ENCODE data around the gene ATL1. TPM values are rescaled to one million over a fixed set of nuclear protein-coding genes. Genes with fewer than 3 reads are reported as not detected.

The ATL1 gene
- total RNA-seq, 2 experiments from 2014 or later, result 1.5 TPM

DNA sequence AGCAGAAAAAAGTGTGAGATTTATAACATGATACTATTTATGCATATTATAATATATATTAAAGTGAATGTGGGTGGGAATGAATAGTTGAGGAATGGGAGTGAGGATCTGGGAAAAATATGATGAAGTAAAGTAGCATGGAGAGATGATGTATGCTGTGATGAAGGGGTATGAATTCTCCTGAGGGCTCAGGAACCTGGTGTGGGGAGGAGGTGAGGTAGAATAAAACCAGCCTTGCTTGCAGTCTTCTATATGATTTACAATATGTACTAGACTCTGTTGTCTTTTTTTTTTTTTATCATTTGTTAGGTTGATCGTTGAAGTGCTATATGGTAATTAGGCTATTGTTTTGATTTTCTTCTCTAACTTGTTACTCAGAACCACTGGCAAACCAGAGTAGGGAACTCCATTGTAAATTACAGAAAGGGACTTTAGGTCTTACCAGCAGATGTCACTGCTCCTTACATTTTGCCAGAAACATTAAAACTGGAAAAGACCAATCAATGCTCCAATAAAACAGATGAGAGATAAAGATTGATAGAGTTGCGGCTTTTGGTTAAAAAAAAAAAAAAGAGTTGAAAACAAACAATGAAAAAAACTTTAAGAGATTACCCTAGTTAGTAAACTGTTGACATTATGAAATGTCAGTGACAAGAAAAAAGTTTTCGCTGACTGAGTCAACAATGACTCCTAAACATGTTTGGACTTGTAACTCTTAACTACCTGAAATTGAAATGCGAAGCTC, 39.9 kb downstream of the ATL1 start:
- ATAC-seq (ENCODE audit: low read depth), result no peak
- Mint-ChIP-seq H3K27ac (no peak overlapping the region), H3K4me3 (no peak overlapping the region)

DNA sequence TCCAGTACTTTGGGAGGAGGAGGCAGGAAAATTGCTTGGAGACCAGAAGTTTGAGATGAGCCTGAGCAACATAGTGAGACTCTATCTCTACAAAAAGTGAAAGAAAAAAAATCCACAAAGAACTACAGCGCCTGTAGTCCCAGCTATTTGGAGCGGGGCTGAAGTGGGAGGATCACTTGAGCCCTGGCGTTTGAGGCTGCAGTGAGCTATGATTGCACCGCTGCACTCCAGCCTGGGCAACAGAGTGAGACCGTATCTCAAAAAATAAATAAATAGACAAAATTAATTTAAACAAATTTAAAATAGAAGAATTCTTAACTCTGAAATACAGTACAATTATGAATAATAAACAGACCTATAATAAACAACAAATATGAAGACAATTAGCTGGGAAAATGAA, 40.9 kb downstream of the ATL1 start:
- no peak overlapping the region for H3K27ac Mint-ChIP-seq
- H3K36me3 Mint-ChIP-seq, result no peaks in the 10 kb centered on the region
- ATAC-seq (ENCODE audit: low read depth) (no peak), DNase-seq (no peak)
- POLR2A ChIA-PET, result no interaction called here
- no peaks in the 10 kb centered on the region for H3K27me3 Mint-ChIP-seq
- peaks cover 2% of the 10 kb centered on the region for H3K4me1 Mint-ChIP-seq
- no peaks in the 10 kb centered on the region for H3K9me3 Mint-ChIP-seq
- H3K4me3 Mint-ChIP-seq, result no peak overlapping the region

More for the DNA sequence above, 39.9 kb downstream of the ATL1 start:
- Mint-ChIP-seq H3K4me1 (peaks cover 2% of the 10 kb centered on the region), H3K36me3 (no peaks in the 10 kb centered on the region), H3K9me3 (no peaks in the 10 kb centered on the region), H3K27me3 (no peaks in the 10 kb centered on the region)
- DNase-seq, result no peak
- POLR2A ChIA-PET, result no interaction called here

- POLR2A ChIA-PET, result no interaction called here
- no peak overlapping the region for H3K4me3 Mint-ChIP-seq
- no peak for DNase-seq
- H3K36me3 Mint-ChIP-seq, result no peaks in the 10 kb centered on the region
- ATAC-seq (ENCODE audit: low read depth), result no peak
- H3K9me3 Mint-ChIP-seq, result no peaks in the 10 kb centered on the region
- no peaks in the 10 kb centered on the region for H3K27me3 Mint-ChIP-seq
- peaks cover 2% of the 10 kb centered on the region for H3K4me1 Mint-ChIP-seq
- H3K27ac Mint-ChIP-seq, result no peak overlapping the region
These were observed 41.4 kb downstream of the ATL1 start for GRCh38 chr14:50601394-50601793.

- POLR2A ChIA-PET, result no interaction called here
- no peaks in the 10 kb centered on the region for H3K36me3 Mint-ChIP-seq
- no peak for DNase-seq
- H3K4me1 Mint-ChIP-seq, result peaks cover 2% of the 10 kb centered on the region
- H3K27me3 Mint-ChIP-seq, result peaks cover 3% of the 10 kb centered on the region
- H3K27ac Mint-ChIP-seq, result no peak overlapping the region
- H3K9me3 Mint-ChIP-seq, result no peaks in the 10 kb centered on the region
- ATAC-seq (ENCODE audit: low read depth), result no peak
- H3K4me3 Mint-ChIP-seq, result no peak overlapping the region
These were observed 42.1 kb downstream of the ATL1 start for GRCh38 chr14:50602035-50602434.

DNA sequence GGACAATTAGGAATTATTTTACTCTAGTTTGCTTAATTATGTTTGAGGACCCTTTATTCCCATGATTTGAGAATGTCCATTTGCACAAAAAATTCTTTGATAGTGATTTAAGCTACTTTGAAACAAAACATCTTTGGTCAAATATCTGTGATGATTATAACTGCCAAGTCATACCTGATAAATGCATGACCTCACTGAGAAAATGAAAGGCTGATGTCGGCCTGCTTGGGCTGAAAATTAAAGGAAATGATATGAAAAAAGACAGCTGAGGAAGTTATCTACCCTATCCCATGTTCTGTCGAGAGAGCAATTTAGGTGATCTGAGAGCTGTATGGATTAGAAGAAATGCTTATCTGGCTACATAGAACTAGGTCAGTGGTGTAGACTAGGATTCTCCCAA, 43.6 kb downstream of the ATL1 start:
- Mint-ChIP-seq H3K4me1 (peaks cover 3% of the 10 kb centered on the region), H3K4me3 (no peak overlapping the region), H3K9me3 (no peaks in the 10 kb centered on the region), H3K27me3 (peaks cover 3% of the 10 kb centered on the region), H3K36me3 (no peaks in the 10 kb centered on the region), H3K27ac (no peak overlapping the region)
- ATAC-seq (ENCODE audit: low read depth), result no peak
- POLR2A ChIA-PET, result no interaction called here
- no peak for DNase-seq

DNA sequence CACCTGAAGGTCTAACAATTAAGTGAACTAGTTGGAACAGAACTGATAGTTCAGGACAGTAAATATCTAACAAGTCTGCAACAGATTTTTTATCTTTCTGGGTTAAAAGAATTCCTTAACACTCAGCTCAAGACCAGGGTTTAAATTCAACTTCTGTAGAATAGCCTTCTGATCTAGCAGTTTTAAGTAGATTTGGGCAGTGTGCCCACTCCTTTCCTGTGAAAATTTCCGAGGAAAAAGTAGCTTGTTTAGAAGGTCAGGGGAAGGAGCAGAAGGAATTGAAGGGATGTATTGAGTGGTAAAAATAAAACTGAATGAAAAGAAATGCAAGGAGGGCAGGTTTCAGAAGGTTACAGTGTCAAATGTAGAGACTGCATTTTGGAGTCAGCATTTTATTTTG, 45.8 kb downstream of the ATL1 start:
- no peak for DNase-seq
- H3K36me3 Mint-ChIP-seq, result no peaks in the 10 kb centered on the region
- H3K4me3 Mint-ChIP-seq, result no peak overlapping the region
- H3K4me1 Mint-ChIP-seq, result peaks cover 1% of the 10 kb centered on the region
- H3K27me3 Mint-ChIP-seq, result peaks cover 3% of the 10 kb centered on the region
- no peak overlapping the region for H3K27ac Mint-ChIP-seq
- POLR2A ChIA-PET, result no interaction called here
- no peaks in the 10 kb centered on the region for H3K9me3 Mint-ChIP-seq
- no peak for ATAC-seq (ENCODE audit: low read depth)

DNA sequence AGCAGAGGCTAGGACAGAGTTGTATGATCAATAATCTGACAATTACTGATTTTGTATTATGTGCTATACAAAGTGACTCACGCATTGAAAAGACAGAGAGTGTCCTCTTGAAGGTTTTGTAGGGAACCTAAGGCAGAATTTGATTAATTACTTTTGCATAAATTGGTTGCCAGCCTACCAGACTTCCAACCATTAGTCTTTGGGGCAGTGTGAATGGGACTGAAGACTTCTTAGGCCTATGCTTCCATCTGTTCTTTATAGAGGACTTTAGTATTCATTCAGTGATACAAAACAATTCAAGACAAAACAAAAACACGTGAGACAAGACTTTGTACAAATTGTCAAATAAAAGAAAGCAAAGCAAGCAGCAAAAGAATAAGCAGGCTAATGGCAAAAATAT, 46.5 kb downstream of the ATL1 start:
- peaks cover 1% of the 10 kb centered on the region for H3K4me1 Mint-ChIP-seq
- POLR2A ChIA-PET, result interaction anchor here (0.5 kb wide), 1 partner anchor 140 kb away, joined by 3 read pairs; no protein-coding TSS in a partner anchor
- H3K9me3 Mint-ChIP-seq, result no peaks in the 10 kb centered on the region

DNA sequence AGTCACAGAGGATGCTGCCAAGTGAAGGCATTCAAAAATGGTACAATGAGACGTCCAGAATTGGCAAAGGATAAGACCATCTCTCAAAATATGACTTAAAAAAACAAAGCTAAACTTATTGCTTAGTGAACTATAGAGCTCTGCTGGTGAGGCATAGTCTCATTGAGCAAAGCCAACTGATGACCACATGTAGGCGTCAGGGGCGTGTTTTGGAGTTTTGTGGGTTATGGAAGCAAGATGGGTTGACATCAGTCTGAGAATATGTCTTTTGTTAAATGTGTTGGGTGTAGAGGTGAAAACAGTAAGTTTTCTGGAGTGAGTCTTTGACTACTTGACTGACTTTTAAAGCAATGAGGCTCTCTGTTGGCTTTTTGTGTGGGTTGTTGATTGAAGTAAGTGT, 47.2 kb downstream of the ATL1 start:
- no peak for ATAC-seq (ENCODE audit: low read depth)
- DNase-seq, result no peak
- peaks cover 3% of the 10 kb centered on the region for H3K27me3 Mint-ChIP-seq

More for the DNA sequence above, 46.5 kb downstream of the ATL1 start:
- H3K27ac Mint-ChIP-seq, result no peak overlapping the region
- H3K36me3 Mint-ChIP-seq, result no peaks in the 10 kb centered on the region
- ATAC-seq (ENCODE audit: low read depth) (no peak), DNase-seq (no peak)
- H3K27me3 Mint-ChIP-seq, result peaks cover 3% of the 10 kb centered on the region
- no peak overlapping the region for H3K4me3 Mint-ChIP-seq

DNA sequence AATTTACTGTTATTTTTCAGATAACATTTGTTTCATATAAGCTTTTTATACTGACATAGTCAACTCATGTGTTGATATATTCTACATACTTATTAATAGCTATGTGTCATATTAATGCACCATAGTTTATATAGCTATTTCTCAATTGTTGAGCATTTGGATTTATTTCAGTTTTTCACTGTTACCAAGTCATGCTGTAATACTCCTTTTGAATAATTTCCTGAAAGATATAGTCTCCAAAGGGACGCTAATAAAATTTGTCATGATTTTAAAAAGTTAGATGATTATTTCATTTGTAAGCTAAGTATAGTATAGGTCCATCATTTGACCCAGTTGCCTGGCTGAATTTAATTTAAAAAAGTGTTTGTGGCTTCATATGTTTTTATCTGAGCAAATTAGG, 47.8 kb downstream of the ATL1 start:
- DNase-seq (no peak), ATAC-seq (ENCODE audit: low read depth) (no peak)
- Mint-ChIP-seq H3K27ac (no peak overlapping the region), H3K36me3 (no peaks in the 10 kb centered on the region), H3K27me3 (peaks cover 3% of the 10 kb centered on the region), H3K4me1 (peaks cover 1% of the 10 kb centered on the region), H3K9me3 (no peaks in the 10 kb centered on the region), H3K4me3 (no peak overlapping the region)
- POLR2A ChIA-PET, result no interaction called here

More for the DNA sequence above, 47.2 kb downstream of the ATL1 start:
- POLR2A ChIA-PET, result interaction anchor here (0.5 kb wide), 1 partner anchor 139 kb away, joined by 3 read pairs; no protein-coding TSS in a partner anchor
- Mint-ChIP-seq H3K4me3 (no peak overlapping the region), H3K27ac (no peak overlapping the region), H3K9me3 (no peaks in the 10 kb centered on the region), H3K36me3 (no peaks in the 10 kb centered on the region), H3K4me1 (peaks cover 1% of the 10 kb centered on the region)

- Mint-ChIP-seq H3K4me3 (no peak overlapping the region), H3K27ac (no peak overlapping the region), H3K27me3 (peaks cover 3% of the 10 kb centered on the region), H3K4me1 (peaks cover 1% of the 10 kb centered on the region), H3K9me3 (no peaks in the 10 kb centered on the region), H3K36me3 (no peaks in the 10 kb centered on the region)
- ATAC-seq (ENCODE audit: low read depth), result no peak
- no peak for DNase-seq
- POLR2A ChIA-PET, result no interaction called here
These were observed 48.4 kb downstream of the ATL1 start for GRCh38 chr14:50608302-50608851.

- Mint-ChIP-seq H3K36me3 (no peaks in the 10 kb centered on the region), H3K27ac (no peak overlapping the region), H3K27me3 (peaks cover 3% of the 10 kb centered on the region), H3K9me3 (no peaks in the 10 kb centered on the region), H3K4me3 (no peak overlapping the region), H3K4me1 (peaks cover 1% of the 10 kb centered on the region)
- no peak for ATAC-seq (ENCODE audit: low read depth)
- DNase-seq, result no peak
- POLR2A ChIA-PET, result no interaction called here
These were observed 50.5 kb downstream of the ATL1 start for GRCh38 chr14:50610465-50610864.

DNA sequence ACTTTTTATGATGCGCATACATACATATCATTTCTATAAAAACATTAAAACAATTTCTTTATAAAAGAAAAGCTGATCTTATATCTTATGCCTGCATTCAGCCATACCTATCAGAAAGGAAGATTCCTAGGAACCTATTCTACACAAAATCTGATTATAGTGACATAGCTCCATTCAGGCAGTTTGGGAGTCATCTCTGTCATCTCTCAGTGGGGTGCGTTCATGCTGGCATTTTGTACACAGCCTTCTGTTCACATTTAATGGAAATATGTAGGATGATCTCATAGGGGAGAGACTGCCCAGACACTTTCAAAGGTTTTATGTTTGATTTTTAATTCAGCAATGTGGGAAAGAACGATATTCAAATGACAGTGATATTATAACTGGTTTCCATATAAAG, 52.9 kb downstream of the ATL1 start:
- no peaks in the 10 kb centered on the region for H3K36me3 Mint-ChIP-seq
- no peaks in the 10 kb centered on the region for H3K4me1 Mint-ChIP-seq
- POLR2A ChIA-PET, result no interaction called here
- no peaks in the 10 kb centered on the region for H3K27me3 Mint-ChIP-seq
- H3K4me3 Mint-ChIP-seq, result no peak overlapping the region
- DNase-seq, result no peak
- H3K9me3 Mint-ChIP-seq, result no peaks in the 10 kb centered on the region
- H3K27ac Mint-ChIP-seq, result no peak overlapping the region
- ATAC-seq (ENCODE audit: low read depth), result no peak

DNA sequence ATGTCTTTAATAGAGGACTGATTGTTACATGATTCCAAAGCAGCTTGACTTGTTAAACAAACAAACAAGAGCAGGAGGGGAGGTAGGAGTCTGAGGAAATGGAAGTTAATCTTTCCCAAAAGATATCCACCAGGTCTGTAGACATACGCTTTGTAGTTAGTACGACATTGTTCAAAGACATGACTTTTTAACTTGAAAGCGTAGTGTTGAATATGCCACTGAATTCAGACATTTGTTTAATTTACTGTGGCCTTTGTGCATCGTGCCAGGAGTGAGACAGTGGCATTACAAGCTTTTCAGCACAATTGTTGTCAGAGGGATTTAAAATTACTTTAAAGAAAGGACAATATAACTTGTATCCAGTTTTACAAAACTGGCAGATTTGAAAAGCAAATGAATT, 55.1 kb downstream of the ATL1 start:
- no peaks in the 10 kb centered on the region for H3K27me3 Mint-ChIP-seq
- H3K9me3 Mint-ChIP-seq, result no peaks in the 10 kb centered on the region
- H3K4me1 Mint-ChIP-seq, result no peaks in the 10 kb centered on the region
- ATAC-seq (ENCODE audit: low read depth) (no peak), DNase-seq (no peak)
- POLR2A ChIA-PET, result no interaction called here
- no peaks in the 10 kb centered on the region for H3K36me3 Mint-ChIP-seq
- no peak overlapping the region for H3K4me3 Mint-ChIP-seq
- H3K27ac Mint-ChIP-seq, result no peak overlapping the region

GRCh38 chr14:50615552-50615951, 55.6 kb downstream of the ATL1 start:
- ATAC-seq (ENCODE audit: low read depth), result no peak

More at GRCh38 chr14:50615552-50615951, 55.6 kb downstream of the ATL1 start:
- no peak for DNase-seq
- POLR2A ChIA-PET, result no interaction called here
- no peaks in the 10 kb centered on the region for H3K27me3 Mint-ChIP-seq
- no peaks in the 10 kb centered on the region for H3K4me1 Mint-ChIP-seq
- no peaks in the 10 kb centered on the region for H3K36me3 Mint-ChIP-seq
- no peak overlapping the region for H3K4me3 Mint-ChIP-seq
- no peaks in the 10 kb centered on the region for H3K9me3 Mint-ChIP-seq
- H3K27ac Mint-ChIP-seq, result no peak overlapping the region

All from activated naive CD8-positive, alpha-beta T cell treated with anti-CD3 and anti-CD28 coated beads, Interleukin-2, amount 10 ng/mL, durations not matched to agents 7 days and 5 days (primary cell).